Activated CD4-positive, alpha-beta T cell treated with anti-CD3 and anti-CD28 coated beads, Interleukin-2, amount 10 ng/mL, durations not matched to agents 24 days and 14 days (primary cell): ENCODE results near the gene PLB1. TPM values are rescaled to one million over a fixed set of nuclear protein-coding genes. Genes with fewer than 3 reads are reported as not detected.

Experiments used
- DNase-seq: peaks from one replicate; pipeline ENCODE4 v3.0.0; 2022
- H3K27ac Mint-ChIP-seq: one replicate; pipeline ENCODE4 v1.8.0; 2022; ENCODE audit warnings: mild to moderate bottlenecking, mixed read lengths
- H3K27me3 Mint-ChIP-seq: one replicate; pipeline ENCODE4 v1.8.0; 2022; ENCODE audit warnings: mixed read lengths
- H3K36me3 Mint-ChIP-seq: one replicate; pipeline ENCODE4 v1.8.0; 2022; ENCODE audit warnings: low read depth, mild to moderate bottlenecking, mixed read lengths
- H3K4me1 Mint-ChIP-seq: one replicate; pipeline ENCODE4 v1.8.0; 2021; ENCODE audit warnings: mixed read lengths
- H3K4me3 Mint-ChIP-seq: one replicate; pipeline ENCODE4 v1.8.0; 2022; ENCODE audit warnings: mild to moderate bottlenecking, moderate library complexity, mixed read lengths
- H3K9me3 Mint-ChIP-seq: one replicate; pipeline ENCODE4 v1.8.0; 2021; ENCODE audit warnings: mixed read lengths
- intact Hi-C: fragments of 100-400 bp; cut with micrococcal nuclease; formaldehyde crosslinking; loops from one replicate; pipeline ENCODE4 v1.15.1; 2023
- total RNA-seq: library from RNA; stranded (reverse); gene quantifications from 2 replicates; pipeline ENCODE4 v1.2.3, GENCODE V29; 2022

Gene PLB1, protein sequence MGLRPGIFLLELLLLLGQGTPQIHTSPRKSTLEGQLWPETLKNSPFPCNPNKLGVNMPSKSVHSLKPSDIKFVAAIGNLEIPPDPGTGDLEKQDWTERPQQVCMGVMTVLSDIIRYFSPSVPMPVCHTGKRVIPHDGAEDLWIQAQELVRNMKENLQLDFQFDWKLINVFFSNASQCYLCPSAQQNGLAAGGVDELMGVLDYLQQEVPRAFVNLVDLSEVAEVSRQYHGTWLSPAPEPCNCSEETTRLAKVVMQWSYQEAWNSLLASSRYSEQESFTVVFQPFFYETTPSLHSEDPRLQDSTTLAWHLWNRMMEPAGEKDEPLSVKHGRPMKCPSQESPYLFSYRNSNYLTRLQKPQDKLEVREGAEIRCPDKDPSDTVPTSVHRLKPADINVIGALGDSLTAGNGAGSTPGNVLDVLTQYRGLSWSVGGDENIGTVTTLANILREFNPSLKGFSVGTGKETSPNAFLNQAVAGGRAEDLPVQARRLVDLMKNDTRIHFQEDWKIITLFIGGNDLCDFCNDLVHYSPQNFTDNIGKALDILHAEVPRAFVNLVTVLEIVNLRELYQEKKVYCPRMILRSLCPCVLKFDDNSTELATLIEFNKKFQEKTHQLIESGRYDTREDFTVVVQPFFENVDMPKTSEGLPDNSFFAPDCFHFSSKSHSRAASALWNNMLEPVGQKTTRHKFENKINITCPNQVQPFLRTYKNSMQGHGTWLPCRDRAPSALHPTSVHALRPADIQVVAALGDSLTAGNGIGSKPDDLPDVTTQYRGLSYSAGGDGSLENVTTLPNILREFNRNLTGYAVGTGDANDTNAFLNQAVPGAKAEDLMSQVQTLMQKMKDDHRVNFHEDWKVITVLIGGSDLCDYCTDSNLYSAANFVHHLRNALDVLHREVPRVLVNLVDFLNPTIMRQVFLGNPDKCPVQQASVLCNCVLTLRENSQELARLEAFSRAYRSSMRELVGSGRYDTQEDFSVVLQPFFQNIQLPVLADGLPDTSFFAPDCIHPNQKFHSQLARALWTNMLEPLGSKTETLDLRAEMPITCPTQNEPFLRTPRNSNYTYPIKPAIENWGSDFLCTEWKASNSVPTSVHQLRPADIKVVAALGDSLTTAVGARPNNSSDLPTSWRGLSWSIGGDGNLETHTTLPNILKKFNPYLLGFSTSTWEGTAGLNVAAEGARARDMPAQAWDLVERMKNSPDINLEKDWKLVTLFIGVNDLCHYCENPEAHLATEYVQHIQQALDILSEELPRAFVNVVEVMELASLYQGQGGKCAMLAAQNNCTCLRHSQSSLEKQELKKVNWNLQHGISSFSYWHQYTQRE (N-terminal part only)
- total RNA-seq, result 0.63 and 1.8 TPM in 2 replicates

DNA sequence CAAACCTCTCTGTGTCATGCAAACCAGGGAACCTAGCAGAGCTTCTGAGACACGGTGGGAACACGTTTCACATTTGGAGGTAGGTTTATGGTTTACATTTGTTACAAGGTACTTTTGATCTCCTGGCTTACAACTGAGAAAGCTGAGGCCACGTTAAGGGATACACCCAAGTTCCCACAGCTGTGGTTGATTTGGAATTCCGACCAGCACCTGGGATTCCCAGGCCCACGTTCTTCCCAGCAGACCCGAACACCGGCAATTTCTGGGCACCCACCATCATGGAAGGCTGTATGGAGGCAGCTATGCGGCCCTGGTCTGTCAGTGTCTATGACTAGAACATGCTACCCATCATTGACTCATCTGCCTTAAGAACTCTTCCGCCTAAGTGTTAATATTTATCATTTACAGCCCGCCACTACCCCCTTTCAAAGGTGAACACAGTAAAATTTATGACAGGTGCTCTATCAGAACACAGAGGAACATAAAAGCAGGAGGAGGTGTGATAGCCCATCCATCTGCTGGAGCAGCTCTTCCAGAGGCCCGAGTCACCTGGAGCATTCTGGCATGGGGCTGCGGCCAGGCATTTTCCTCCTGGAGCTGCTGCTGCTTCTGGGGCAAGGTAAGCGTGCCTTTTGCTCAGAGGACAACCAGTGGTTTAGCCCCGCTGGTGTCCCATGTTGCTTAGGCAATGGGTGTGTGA, at the start of gene PLB1:
Gene PLB1 (plus strand): TSS at position 510 of the 700 bp plus-strand sequence. CDS start 55 bp downstream, at position 565.
- peaks cover 36% of the 10 kb centered on the region for H3K27me3 Mint-ChIP-seq

GRCh38 chr2:28446531-28446930, 49.3 kb upstream of the PLB1 start:
- H3K27ac Mint-ChIP-seq, result peak overlapping the region; percentile 34
- DNase-seq, result no peak
- H3K9me3 Mint-ChIP-seq, result peaks cover 15% of the 10 kb centered on the region
- peaks cover 2% of the 10 kb centered on the region for H3K36me3 Mint-ChIP-seq
- intact Hi-C loops, result loop anchor here (1.0 to 5.0 kb wide), 4 partner anchors 22 to 489 kb away; no protein-coding TSS in a partner anchor
- H3K27me3 Mint-ChIP-seq, result no peaks in the 10 kb centered on the region
- peaks cover 72% of the 10 kb centered on the region for H3K4me1 Mint-ChIP-seq
- H3K4me3 Mint-ChIP-seq, result no peak overlapping the region

More for the DNA sequence above, at the start of gene PLB1:
- Mint-ChIP-seq H3K36me3 (no peaks in the 10 kb centered on the region), H3K9me3 (no peaks in the 10 kb centered on the region), H3K4me1 (no peaks in the 10 kb centered on the region), H3K4me3 (no peak within 1 kb of the TSS), H3K27ac (no peak within 1 kb of the TSS)
- intact Hi-C loops, result no loop called here
- DNase-seq, result no peak

DNA sequence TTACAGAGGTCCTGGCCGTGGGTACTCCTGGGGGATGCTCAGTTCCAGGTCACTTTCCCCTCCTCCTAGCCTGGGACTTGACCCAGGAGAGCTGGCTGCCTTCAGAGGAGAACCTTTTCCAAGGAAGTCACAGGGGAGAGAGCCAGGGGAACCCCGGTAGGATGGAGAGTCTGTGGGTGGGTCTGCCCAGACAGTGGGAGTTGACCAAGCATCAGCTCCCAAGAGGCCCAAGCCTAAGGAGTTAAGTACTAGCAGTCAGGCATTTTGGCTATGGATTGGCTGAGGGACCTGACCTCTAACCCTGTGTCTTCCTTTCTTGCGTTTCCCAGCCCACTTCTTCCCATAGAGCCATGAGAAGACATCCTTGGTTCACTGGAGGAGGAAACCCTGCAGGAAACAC, 48.8 kb upstream of the PLB1 start:
- intact Hi-C loops, result loop anchor here (5.0 kb wide), 2 partner anchors 170 to 490 kb away; no protein-coding TSS in a partner anchor
- Mint-ChIP-seq H3K4me3 (no peak overlapping the region), H3K4me1 (peaks cover 67% of the 10 kb centered on the region), H3K36me3 (peaks cover 2% of the 10 kb centered on the region), H3K9me3 (peaks cover 10% of the 10 kb centered on the region), H3K27ac (peak overlapping the region; percentile 34), H3K27me3 (no peaks in the 10 kb centered on the region)
- no peak for DNase-seq

DNA sequence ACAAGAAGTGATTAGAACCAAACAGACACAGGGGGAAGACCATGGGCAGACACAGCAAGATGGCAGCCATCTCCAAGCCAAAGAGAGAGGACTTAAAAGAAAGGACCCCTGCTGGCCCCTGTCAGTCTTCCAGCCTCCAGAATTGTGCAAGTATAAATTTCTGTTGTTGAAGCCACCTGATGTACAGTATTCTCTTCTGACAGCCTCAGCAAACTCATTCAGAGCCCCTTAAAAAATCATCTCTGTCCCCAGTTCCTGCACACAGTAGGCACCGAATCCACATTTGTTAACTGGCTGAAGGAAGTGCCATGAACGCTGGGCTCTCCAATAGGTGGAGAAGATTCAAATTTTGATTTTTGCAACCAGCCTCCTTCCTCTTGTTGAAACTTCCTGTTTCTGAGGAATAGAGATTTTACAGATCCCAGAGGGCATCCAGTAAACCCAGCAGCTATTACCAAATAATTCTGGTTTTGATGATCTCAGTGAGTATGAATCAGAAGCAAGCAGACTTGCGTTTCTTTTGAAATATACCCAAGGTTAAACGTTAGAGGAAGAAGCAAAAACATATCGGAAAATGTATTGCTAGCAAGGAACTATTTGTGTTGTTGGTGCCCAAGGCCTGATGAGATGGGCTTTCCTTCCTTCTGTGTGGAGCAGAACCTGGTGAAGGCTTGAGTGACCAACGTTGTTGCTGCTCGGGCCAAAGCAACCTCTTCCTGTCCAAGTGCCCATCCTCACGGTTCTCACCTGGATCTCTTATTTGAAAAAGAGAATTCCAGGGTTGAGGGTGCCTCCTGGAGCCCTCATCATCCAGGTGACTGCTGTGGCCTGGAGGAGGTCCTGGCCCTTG, 47.7 kb upstream of the PLB1 start:
- no peaks in the 10 kb centered on the region for H3K27me3 Mint-ChIP-seq
- intact Hi-C loops, result loop anchor here (1.0 to 5.0 kb wide), 6 partner anchors 17 to 557 kb away; partner anchors contain the start of genes BABAM2, FOSL2 and RBKS
- H3K36me3 Mint-ChIP-seq, result peaks cover 2% of the 10 kb centered on the region
- peak overlapping the region; percentile 43 for H3K4me3 Mint-ChIP-seq
- DNase-seq, result no peak
- peak overlapping the region; percentile 96 for H3K27ac Mint-ChIP-seq
- peaks cover 6% of the 10 kb centered on the region for H3K9me3 Mint-ChIP-seq
- H3K4me1 Mint-ChIP-seq, result peaks cover 65% of the 10 kb centered on the region

- no peaks in the 10 kb centered on the region for H3K36me3 Mint-ChIP-seq
- peak overlapping the region; percentile 43 for H3K4me3 Mint-ChIP-seq
- H3K4me1 Mint-ChIP-seq, result peaks cover 66% of the 10 kb centered on the region
- no peaks in the 10 kb centered on the region for H3K27me3 Mint-ChIP-seq
- intact Hi-C loops, result loop anchor here (1.0 to 5.0 kb wide), 6 partner anchors 17 to 558 kb away; partner anchors contain the start of genes BABAM2, FOSL2 and RBKS
- no peak for DNase-seq
- H3K9me3 Mint-ChIP-seq, result peaks cover 2% of the 10 kb centered on the region
- peak overlapping the region; percentile 96 for H3K27ac Mint-ChIP-seq
Measured at GRCh38 chr2:28448793-28449100, 47.1 kb upstream of the PLB1 start.

GRCh38 chr2:28449126-28449487, 46.8 kb upstream of the PLB1 start:
- H3K4me3 Mint-ChIP-seq, result peak overlapping the region; percentile 78
- H3K27me3 Mint-ChIP-seq, result no peaks in the 10 kb centered on the region
- no peaks in the 10 kb centered on the region for H3K36me3 Mint-ChIP-seq
- no peak for DNase-seq
- peak overlapping the region; percentile 96 for H3K27ac Mint-ChIP-seq
- peaks cover 66% of the 10 kb centered on the region for H3K4me1 Mint-ChIP-seq
- H3K9me3 Mint-ChIP-seq, result peaks cover 2% of the 10 kb centered on the region
- intact Hi-C loops, result loop anchor here (2.0 to 5.0 kb wide), 4 partner anchors 172 to 558 kb away; partner anchors contain the start of genes BABAM2 and RBKS

- Mint-ChIP-seq H3K27me3 (no peaks in the 10 kb centered on the region), H3K9me3 (peaks cover 2% of the 10 kb centered on the region), H3K4me3 (peak overlapping the region; percentile 78), H3K27ac (peak overlapping the region; percentile 96), H3K36me3 (no peaks in the 10 kb centered on the region), H3K4me1 (peaks cover 64% of the 10 kb centered on the region)
- DNase-seq, result peak; percentile 86
- intact Hi-C loops, result loop anchor here (2.0 to 10.0 kb wide), 6 partner anchors 172 to 677 kb away; partner anchors contain the start of genes BABAM2, MRPL33 and RBKS
Measured at GRCh38 chr2:28449488-28450395, 46.1 kb upstream of the PLB1 start.

- Mint-ChIP-seq H3K9me3 (peaks cover 2% of the 10 kb centered on the region), H3K4me3 (no peak overlapping the region), H3K27ac (peak overlapping the region; percentile 42), H3K4me1 (peaks cover 52% of the 10 kb centered on the region), H3K36me3 (no peaks in the 10 kb centered on the region), H3K27me3 (no peaks in the 10 kb centered on the region)
- intact Hi-C loops, result loop anchor here (5.0 to 10.0 kb wide), 2 partner anchors 296 to 679 kb away; partner anchors contain the start of gene MRPL33
- no peak for DNase-seq
Measured at GRCh38 chr2:28450901-28451565, 44.8 kb upstream of the PLB1 start.

GRCh38 chr2:28451793-28452533, 43.9 kb upstream of the PLB1 start:
- Mint-ChIP-seq H3K27ac (no peak overlapping the region), H3K36me3 (no peaks in the 10 kb centered on the region), H3K4me1 (peaks cover 48% of the 10 kb centered on the region), H3K9me3 (peaks cover 2% of the 10 kb centered on the region), H3K27me3 (no peaks in the 10 kb centered on the region), H3K4me3 (no peak overlapping the region)
- DNase-seq, result no peak
- intact Hi-C loops, result loop anchor here (1.0 to 10.0 kb wide), 5 partner anchors 57 to 749 kb away; partner anchors contain the start of gene MRPL33

GRCh38 chr2:28452534-28453081, 43.3 kb upstream of the PLB1 start:
- Mint-ChIP-seq H3K4me3 (no peak overlapping the region), H3K4me1 (peaks cover 42% of the 10 kb centered on the region), H3K9me3 (no peaks in the 10 kb centered on the region), H3K36me3 (no peaks in the 10 kb centered on the region), H3K27me3 (no peaks in the 10 kb centered on the region), H3K27ac (peak overlapping the region; percentile 40)
- intact Hi-C loops, result loop anchor here (1.0 to 10.0 kb wide), 5 partner anchors 57 to 749 kb away; partner anchors contain the start of gene MRPL33
- peak; percentile 94 for DNase-seq
